Glutamatergic neuron (in vitro differentiated cells): ENCODE results near the gene PLAC1. TPM values are rescaled to one million over a fixed set of nuclear protein-coding genes. Genes with fewer than 3 reads are reported as not detected.

Source experiments
- DNase-seq: peaks from one replicate; pipeline ENCODE4 v3.0.0; 2022
- H3K27ac Mint-ChIP-seq: one replicate; pipeline ENCODE4 v1.8.0; 2020; ENCODE audit warnings: mild to moderate bottlenecking, mixed read lengths, inconsistent platforms; ENCODE audit not compliant: unreplicated experiment
- H3K27me3 Mint-ChIP-seq: one replicate; pipeline ENCODE4 v1.8.0; 2020; ENCODE audit warnings: mild to moderate bottlenecking, moderate library complexity, mixed read lengths, inconsistent platforms; ENCODE audit not compliant: unreplicated experiment
- H3K36me3 Mint-ChIP-seq: one replicate; pipeline ENCODE4 v1.8.0; 2020; ENCODE audit warnings: mild to moderate bottlenecking, mixed read lengths, inconsistent platforms; ENCODE audit not compliant: unreplicated experiment
- H3K4me1 Mint-ChIP-seq: one replicate; pipeline ENCODE4 v1.8.0; 2020; ENCODE audit warnings: mild to moderate bottlenecking, low read depth, mixed read lengths, inconsistent platforms; ENCODE audit not compliant: unreplicated experiment
- H3K4me3 Mint-ChIP-seq: one replicate; pipeline ENCODE4 v1.8.0; 2020; ENCODE audit warnings: mild to moderate bottlenecking, mixed read lengths, inconsistent platforms; ENCODE audit not compliant: unreplicated experiment
- H3K9me3 Mint-ChIP-seq: one replicate; pipeline ENCODE4 v1.8.0; 2020; ENCODE audit warnings: mild to moderate bottlenecking, moderate library complexity, mixed read lengths, inconsistent platforms; ENCODE audit not compliant: unreplicated experiment
- total RNA-seq: library from RNA; stranded (reverse); fragmentation: NEBNext Ultra II Directional; extraction: Animal tissue kit (Norgen Biotek cat#: 25700); gene quantifications from one replicate; pipeline ENCODE4 v1.2.1, GENCODE V29; 2021; ENCODE audit not compliant: unreplicated experiment
- TF ChIP-seq, protein P1 (sequence below): fragments of 200-600 bp; sonication (generic); IDR thresholded peaks from one replicate; pipeline ENCODE4 v1.5.0; 2021; ENCODE audit not compliant: partially characterized antibody, unreplicated experiment

The PLAC1 gene
- total RNA-seq, 1 donor from 2014 or later = not detected

DNA sequence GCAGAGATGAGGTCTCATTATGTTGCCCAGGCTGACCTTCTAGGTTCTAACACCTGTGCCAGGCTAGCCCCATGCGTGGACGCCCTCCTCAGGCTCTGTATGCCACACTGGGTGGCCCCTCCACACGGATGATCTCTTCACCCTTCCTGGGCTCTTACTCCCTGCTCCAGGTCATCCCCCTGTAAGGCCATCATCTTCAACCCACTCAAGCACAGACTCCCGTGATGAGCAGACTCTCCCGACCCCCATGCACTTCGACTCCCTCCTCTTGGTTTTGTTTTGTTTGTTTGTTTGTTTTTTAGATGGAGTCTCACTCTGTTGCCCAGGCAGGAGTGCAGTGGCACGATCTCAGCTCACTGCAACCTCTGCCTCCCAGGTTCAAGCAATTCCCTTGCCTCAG, 127.4 kb downstream of the PLAC1 start:
- no peaks in the 10 kb centered on the region for H3K36me3 Mint-ChIP-seq
- H3K4me1 Mint-ChIP-seq = no peaks in the 10 kb centered on the region
- H3K4me3 Mint-ChIP-seq = no peak overlapping the region
- H3K27ac Mint-ChIP-seq = no peak overlapping the region
- H3K27me3 Mint-ChIP-seq = no peaks in the 10 kb centered on the region
- TF ChIP-seq, protein P1, sequence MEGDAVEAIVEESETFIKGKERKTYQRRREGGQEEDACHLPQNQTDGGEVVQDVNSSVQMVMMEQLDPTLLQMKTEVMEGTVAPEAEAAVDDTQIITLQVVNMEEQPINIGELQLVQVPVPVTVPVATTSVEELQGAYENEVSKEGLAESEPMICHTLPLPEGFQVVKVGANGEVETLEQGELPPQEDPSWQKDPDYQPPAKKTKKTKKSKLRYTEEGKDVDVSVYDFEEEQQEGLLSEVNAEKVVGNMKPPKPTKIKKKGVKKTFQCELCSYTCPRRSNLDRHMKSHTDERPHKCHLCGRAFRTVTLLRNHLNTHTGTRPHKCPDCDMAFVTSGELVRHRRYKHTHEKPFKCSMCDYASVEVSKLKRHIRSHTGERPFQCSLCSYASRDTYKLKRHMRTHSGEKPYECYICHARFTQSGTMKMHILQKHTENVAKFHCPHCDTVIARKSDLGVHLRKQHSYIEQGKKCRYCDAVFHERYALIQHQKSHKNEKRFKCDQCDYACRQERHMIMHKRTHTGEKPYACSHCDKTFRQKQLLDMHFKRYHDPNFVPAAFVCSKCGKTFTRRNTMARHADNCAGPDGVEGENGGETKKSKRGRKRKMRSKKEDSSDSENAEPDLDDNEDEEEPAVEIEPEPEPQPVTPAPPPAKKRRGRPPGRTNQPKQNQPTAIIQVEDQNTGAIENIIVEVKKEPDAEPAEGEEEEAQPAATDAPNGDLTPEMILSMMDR = no peak
- H3K9me3 Mint-ChIP-seq = no peaks in the 10 kb centered on the region
- DNase-seq = no peak

DNA sequence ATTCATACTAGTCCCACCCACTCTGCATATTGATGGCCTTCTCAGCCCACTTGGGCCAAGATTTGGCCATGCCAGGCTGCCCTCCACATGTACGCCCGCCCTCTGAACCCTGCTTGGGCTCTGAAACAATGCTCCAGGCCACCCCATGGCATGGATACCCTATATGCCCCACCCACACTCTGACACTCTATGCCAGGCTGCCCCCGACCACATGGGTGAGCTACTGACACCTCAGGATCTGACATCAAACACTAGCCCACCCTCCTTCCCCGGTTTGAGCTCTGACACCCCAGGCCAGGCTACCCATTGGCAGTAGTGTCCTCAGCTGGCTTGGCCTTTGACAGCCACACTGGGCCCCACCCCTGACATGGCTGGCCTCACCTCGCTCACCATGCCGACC, 128.8 kb downstream of the PLAC1 start:
- Mint-ChIP-seq H3K4me1 (no peaks in the 10 kb centered on the region), H3K36me3 (no peaks in the 10 kb centered on the region), H3K27ac (no peak overlapping the region), H3K27me3 (no peaks in the 10 kb centered on the region), H3K9me3 (no peaks in the 10 kb centered on the region), H3K4me3 (no peak overlapping the region)
- TF ChIP-seq, protein P1 = no peak
- DNase-seq = no peak

DNA sequence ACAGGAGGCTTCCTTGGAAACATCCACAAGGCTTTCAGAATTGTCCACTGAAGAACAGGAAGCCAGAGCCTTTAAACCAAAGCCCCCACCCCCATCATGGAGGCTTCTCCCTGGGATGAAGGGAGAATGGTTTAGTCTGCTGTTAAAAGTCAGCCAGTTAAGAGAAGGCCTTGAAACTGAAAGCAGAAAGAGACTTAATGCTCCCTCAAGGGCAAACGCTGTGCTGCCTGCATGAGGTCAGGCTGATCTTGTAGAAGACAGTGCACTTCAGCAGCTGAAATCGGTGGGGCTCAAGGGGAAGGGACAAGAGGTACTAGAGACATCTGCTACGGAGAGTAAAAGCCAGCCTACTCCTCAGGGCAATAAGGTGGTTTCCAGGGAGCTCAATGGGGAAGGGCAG, 129.3 kb downstream of the PLAC1 start:
- no peaks in the 10 kb centered on the region for H3K9me3 Mint-ChIP-seq

DNA sequence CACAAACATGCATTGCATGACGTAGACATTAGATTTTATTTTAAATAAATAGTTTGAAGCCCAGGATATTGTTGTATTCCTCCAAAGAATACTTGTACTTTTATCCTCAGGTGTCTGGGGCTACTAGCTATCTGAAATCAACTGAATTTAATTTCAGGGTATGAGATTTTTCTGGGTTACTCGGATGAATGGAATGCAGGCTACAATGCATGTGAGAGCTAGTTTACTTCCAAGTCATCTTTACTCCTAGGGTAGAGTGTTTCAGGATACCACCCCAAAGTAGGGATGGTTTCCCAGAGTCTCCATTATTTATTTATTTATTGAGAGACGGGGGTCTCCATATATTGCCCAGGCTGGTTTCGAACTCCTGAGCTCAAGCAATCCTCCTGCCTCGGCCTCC, 131.9 kb downstream of the PLAC1 start:
- no peak overlapping the region for H3K27ac Mint-ChIP-seq
- TF ChIP-seq, protein P1 = no peak
- no peaks in the 10 kb centered on the region for H3K9me3 Mint-ChIP-seq
- no peak for DNase-seq
- no peaks in the 10 kb centered on the region for H3K27me3 Mint-ChIP-seq
- H3K4me3 Mint-ChIP-seq = no peak overlapping the region
- no peaks in the 10 kb centered on the region for H3K4me1 Mint-ChIP-seq
- H3K36me3 Mint-ChIP-seq = no peaks in the 10 kb centered on the region

More for the DNA sequence above, 129.3 kb downstream of the PLAC1 start:
- DNase-seq = no peak
- H3K4me3 Mint-ChIP-seq = no peak overlapping the region
- H3K27me3 Mint-ChIP-seq = no peaks in the 10 kb centered on the region
- no peaks in the 10 kb centered on the region for H3K4me1 Mint-ChIP-seq
- no peak overlapping the region for H3K27ac Mint-ChIP-seq
- no peaks in the 10 kb centered on the region for H3K36me3 Mint-ChIP-seq
- TF ChIP-seq, protein P1 = no peak

DNA sequence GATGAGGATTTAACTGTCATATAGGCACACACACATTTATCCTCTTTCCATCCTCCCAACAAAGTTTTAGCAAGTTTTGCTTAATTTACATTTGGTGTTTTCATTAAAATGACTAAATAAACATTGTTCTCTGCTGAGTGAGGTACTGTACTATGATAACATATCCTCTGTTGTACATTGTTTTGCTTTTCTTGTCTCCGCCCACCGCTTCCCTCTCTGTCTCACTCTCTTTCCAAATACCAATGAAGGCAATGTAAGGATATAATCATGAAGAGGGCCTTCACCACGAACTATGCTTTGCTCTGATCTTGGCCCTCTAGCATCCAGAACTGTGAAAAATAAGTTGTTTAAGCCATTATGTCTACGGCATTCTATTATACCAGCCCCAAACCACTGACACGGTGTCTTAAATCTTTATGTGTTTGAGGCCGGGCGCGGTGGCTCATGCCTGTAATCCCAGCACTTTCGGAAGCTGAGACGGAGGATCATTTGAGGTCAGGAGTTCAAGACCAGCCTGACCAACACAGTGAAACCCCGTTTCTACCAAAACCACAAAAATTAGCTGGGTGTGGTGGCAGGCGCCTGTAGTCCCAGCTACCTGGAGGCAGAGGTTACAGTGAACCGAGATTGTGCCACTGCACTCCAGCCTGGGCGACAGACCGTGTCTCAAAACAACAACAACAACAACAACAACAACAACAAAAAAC, 133.0 kb downstream of the PLAC1 start:
- Mint-ChIP-seq H3K27ac (no peak overlapping the region), H3K9me3 (no peaks in the 10 kb centered on the region), H3K4me3 (no peak overlapping the region), H3K36me3 (no peaks in the 10 kb centered on the region), H3K27me3 (no peaks in the 10 kb centered on the region), H3K4me1 (no peaks in the 10 kb centered on the region)
- TF ChIP-seq, protein P1 = no peak
- no peak for DNase-seq
